GM21423 (cell line): Measurements from ENCODE around the gene PTBP2.
A peak's percentile ranks its signal among the peaks of the same experiment; 100 is the strongest.

Experiments
- ATAC-seq: cut with Tn5 transposase; IDR thresholded peaks from one replicate; pipeline ENCODE4 v1.9.1; 2021; ENCODE audit warnings: mild to moderate bottlenecking, moderate library complexity; ENCODE audit not compliant: unreplicated experiment

The PTBP2 gene, protein sequence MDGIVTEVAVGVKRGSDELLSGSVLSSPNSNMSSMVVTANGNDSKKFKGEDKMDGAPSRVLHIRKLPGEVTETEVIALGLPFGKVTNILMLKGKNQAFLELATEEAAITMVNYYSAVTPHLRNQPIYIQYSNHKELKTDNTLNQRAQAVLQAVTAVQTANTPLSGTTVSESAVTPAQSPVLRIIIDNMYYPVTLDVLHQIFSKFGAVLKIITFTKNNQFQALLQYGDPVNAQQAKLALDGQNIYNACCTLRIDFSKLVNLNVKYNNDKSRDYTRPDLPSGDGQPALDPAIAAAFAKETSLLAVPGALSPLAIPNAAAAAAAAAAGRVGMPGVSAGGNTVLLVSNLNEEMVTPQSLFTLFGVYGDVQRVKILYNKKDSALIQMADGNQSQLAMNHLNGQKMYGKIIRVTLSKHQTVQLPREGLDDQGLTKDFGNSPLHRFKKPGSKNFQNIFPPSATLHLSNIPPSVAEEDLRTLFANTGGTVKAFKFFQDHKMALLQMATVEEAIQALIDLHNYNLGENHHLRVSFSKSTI

DNA sequence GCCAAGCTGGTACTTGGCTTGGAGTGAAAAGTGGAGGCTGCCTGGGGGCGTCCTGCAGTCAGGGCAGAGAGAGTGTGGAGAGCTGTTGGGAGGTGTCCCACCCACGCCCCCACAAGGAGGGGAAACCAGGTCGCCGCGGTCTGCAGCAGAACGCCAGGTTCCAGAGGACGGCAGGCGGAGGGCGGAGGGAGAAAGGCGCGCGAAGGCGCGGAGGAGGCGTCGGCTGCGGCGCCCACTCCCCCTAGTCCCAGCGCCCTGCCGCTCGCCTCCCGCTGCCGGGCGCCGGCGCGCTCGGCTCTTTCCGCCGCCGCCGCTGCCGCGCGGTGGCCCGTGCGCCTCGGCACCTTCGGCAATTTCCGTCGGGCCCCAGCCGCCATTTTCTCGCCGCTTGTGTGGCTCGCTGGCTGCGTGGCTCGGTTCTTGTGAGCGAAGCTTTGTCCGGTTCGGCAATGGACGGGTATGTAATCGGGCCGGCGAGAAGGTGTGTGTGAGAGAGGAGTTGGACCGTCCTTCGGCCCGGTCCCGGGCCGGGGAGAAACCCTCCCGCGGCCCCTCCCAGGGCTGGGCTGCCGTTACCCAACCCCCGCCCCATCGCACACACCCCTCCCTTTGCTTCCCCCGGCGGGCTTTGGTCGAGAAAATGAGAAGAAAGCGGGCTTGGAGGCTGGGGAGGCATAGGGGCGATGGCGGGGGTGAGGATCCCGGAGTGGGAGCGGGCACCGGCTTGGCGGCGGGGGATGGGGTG, at the start of gene PTBP2:
Gene PTBP2, plus strand, starts transcription at position 369 of the 745 bp plus-strand sequence. Its CDS starts 81 bp downstream, at position 450.
- peak; percentile 95 for ATAC-seq

DNA sequence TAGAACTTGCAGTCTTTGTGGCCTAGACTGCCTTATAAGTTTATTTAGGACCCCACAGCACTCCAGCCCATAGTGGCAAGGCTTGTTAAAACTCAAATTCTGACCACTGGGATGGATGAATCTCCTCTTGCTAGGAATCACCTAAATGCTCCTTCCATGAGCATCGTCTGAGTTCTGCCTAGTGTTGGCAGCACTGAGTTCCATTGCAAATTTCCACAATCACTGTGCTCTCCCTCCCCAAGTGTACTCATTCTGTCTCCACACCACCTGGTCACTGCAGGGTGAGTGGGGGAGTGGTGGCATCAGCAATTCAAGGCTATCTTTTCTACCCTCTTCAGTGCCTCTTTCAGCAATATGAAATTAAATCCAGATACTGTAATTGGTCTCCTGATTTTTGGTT, 46.7 kb upstream of the PTBP2 start:
- no peak for ATAC-seq

- no peak for ATAC-seq
Observed at GRCh38 chr1:96682056-96682455, 39.5 kb upstream of the PTBP2 start.

- ATAC-seq: no peak
Observed at GRCh38 chr1:96683931-96684330, 37.7 kb upstream of the PTBP2 start.

DNA sequence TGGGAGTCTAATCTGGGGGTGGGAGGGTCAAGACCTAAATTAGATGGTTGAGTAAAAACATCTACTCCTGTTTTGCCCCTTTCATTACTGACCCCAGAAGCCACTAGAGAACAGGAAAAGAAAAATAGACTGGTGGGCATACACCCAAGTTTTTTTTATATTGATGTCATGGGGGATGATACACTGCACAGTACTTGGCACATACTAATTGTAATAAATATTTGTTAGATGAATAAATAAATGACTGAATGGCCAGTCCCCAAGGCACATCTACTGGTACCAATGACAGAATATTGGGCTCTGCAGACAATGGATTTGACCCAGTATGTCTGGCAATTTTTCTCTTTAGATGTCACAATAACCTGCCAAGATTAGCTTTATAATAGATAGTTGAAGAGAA, 36.8 kb upstream of the PTBP2 start:
- ATAC-seq: no peak

DNA sequence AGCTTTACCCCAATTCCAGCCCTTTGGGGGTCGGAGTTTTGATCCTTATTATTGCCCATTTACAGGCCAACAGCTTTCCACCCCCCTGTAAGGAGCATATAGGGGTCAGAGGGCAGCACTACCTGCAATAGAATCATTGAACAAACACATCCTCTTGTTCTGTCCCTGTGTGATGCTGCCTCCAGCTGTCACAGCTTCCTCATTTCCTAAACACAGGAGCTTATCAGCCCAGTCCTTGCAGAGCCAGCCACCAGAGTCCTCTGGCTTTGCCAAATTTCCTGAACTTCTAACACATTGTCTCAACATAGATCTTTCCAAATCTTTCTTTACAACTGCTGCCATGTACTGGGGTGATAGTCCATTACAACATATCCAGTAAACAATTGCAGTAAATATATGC, 32.8 kb upstream of the PTBP2 start:
- no peak for ATAC-seq

DNA sequence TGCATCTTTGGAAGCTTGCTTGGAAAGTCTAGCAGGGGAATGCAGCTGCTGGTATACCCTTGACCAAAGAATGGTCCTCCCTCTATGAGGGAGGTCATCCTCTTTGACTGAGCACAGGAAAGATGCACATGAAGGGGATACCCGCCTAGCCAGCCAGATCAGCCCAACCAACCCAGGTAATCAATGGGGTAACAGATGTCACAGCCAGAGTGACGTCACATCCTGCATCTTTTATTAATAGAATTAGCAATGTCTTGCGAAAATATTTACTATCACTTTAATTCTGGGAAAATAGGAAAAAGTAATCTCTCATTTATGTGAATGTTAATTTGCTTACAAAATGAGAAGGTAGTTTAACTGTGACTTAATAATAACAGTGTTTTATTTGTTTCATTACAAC, 25.6 kb upstream of the PTBP2 start:
- ATAC-seq: no peak

- ATAC-seq: no peak
Observed at GRCh38 chr1:96698342-96698983, 23.1 kb upstream of the PTBP2 start.

- ATAC-seq: no peak
Observed at GRCh38 chr1:96703186-96703585, 18.4 kb upstream of the PTBP2 start.

DNA sequence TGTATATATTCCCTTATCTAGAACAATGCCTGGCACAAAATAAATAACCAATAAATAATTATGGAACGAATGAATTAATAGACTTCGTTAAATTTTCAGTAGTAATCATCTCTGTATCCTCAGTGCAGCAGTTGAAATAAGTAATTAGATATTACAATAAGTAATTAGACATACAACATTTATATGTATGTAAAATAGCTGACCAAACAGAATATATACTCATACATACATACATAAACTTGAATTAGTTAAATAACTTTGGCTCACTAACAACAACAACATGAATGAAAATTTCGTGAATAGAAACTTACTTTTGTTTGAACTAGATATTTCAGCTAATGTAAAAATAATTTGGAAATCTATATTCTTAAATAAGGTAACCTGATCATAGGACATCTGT, 14.6 kb upstream of the PTBP2 start:
- no peak for ATAC-seq

DNA sequence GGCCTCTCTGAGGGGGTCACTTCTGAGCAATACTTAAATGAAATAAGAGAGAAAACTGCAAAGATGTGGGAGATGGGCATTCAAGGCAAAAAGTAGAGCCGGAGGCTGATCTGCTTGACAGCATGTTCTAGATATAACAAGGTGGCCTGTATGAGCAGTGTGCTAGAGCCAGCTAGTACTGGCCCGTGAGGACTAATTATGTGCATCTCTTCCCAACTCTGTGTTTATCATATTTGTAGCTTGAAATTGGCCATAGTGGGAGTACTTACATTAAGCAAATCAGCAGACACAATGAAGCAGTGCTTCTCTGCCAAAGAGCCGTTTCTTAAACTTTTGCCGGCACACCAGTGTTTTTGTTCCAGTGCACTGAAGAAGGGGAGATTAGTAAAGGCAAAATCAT, 13.1 kb upstream of the PTBP2 start:
- ATAC-seq: no peak

DNA sequence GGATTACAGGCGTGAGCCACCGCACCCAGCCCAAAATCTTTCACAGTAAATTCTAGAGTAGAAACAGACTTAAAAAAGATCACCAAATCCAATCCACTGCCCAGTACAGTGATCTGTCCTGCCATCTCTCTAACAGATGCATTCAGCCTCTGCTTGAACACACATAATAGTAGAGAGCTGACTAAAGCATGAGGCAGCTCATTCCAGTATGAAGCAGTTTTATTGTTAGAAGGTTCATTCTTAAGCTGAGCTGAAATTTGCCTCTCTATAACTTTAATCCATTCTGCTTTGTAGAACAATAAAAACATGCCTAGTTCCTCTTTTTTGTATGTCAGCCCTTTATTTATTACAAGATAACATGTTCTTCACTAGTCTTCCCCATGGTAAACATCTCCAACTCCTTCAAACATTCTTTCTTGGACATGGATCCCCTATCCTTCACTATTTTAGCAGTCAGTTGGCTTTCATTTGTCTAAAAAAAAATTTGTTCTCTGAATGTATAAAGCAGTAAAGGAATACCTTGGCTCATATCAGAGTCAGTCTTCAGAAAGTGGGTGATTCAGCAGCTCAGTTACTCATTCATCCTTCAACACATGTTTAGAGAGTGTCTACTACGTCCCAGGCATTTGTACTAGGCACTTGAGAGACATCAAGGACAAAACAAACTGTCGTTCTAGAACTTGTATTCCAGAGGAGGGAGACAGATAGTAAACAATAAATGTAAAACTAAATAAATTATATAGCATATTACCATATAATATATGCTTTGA, 10.7 kb upstream of the PTBP2 start:
- no peak for ATAC-seq

DNA sequence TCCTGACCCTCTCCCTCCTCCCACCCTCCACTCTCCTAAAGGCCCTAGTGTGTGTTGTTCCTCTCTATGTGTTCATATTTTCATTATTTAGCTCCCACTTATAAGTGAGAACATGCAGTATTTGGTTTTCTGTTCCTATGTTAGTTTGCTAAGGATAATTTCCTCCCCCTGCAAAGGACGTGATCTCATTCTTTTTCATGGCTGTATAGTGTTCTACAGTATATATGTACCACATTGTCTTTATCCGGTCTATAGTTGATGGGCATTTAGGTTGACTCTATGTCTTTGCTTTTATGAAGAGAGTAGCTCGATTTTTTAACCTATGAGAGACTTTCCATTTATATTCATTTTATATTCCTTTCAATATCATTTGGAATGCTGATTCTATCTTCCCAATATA, 7.9 kb upstream of the PTBP2 start:
- ATAC-seq: no peak

GRCh38 chr1:96714881-96715280, 6.7 kb upstream of the PTBP2 start:
- ATAC-seq: no peak

- no peak for ATAC-seq
Observed at GRCh38 chr1:96715482-96715881, 6.1 kb upstream of the PTBP2 start.

- ATAC-seq: peak; percentile 12
Observed at GRCh38 chr1:96721053-96721415, 550 bp upstream of the PTBP2 start.

DNA sequence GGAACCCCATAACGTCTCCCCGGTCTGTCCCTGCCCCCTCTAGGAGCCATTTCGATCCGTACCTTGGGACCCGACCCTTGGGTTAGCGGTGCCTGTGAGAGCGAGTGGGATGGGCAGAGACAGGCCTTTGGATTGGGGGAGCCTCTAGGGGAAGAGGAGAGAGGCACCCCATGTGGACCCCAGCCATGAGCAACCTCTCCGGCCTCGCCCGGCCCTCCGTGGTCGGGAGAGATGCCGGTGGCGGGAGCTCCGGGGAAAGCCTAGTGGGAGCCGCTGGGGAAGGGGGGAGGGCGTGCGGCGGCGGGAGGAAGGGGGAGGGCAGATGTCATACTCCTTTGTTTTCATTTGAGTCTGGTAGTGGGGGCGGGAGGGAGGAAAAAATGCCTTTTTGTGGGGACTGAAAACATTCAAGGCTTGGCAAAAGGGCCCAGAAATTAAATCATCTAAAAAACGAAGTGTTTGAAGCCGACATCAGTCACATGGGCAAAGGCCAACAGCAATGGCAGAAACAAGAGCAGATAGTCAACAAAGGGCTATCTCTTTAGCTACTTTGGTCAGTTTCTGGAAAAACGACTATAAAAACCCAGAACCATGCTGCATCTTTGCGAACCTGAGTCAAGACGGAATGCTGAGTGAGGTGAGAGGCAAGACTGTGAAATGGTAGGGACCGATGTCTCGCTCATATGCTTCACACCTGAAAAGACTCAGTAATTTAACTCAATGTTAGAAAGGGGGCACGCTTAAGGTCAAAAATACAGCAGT, 758 bp downstream of the PTBP2 start:
- peak; percentile 47 for ATAC-seq

GRCh38 chr1:96722958-96723357, 1.4 kb downstream of the PTBP2 start:
- no peak for ATAC-seq

GRCh38 chr1:96723377-96723776, 1.8 kb downstream of the PTBP2 start:
- no peak for ATAC-seq

DNA sequence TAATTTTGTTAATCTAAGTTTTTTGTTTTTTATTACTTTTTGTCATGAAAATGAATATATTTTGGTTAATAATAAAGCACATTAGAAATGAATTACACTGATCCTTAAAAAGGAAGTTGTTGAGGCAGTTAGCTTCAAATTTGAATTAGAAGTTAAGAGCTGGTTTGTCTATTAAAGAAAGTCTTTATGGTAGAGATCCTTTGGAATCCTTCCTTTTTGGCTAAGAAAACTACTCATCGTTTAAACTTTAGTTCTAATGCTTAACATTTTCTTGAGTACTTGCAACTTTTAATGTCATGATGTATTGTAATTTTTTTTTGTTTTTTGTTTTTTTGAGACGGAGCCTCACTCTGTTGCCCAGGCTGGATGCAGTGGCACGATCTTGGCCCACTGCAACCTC, 2.4 kb downstream of the PTBP2 start:
- ATAC-seq: no peak
